HepG2 (cell line): ENCODE results near the gene WDR54. TPM values are rescaled to one million over a fixed set of nuclear protein-coding genes. Genes with fewer than 3 reads are reported as not detected.

ENCODE experiments used
- ATM ChIP-seq: fragments of 450-650 bp; IDR thresholded peaks from 2 replicates; pipeline ENCODE4 v1.7.1; 2017; ENCODE audit warnings: mild to moderate bottlenecking, borderline replicate concordance
- CHCHD3 ChIP-seq: sonication (generic); formaldehyde crosslinking; IDR thresholded peaks from 2 replicates; pipeline ENCODE4 v1.8.0; 2022; ENCODE audit warnings: mild to moderate bottlenecking, missing genetic modification reagents, moderate library complexity
- DNMT3B ChIP-seq: conservative IDR thresholded peaks from 2 replicates; pipeline ENCODE4 v1.6.1; 2016; ENCODE audit warnings: missing biosample characterization, control low read depth
- FLYWCH1 ChIP-seq: sonication (generic); formaldehyde crosslinking; IDR thresholded peaks from 2 replicates; pipeline ENCODE4 v1.8.1; 2023; ENCODE audit warnings: mild to moderate bottlenecking, missing genetic modification reagents
- ISX ChIP-seq: sonication (generic); formaldehyde crosslinking; conservative IDR thresholded peaks from 2 replicates; pipeline ENCODE4 v1.5.0; 2020; ENCODE audit warnings: missing genetic modification reagents
- TMF1 ChIP-seq: sonication (generic); formaldehyde crosslinking; IDR thresholded peaks from 2 replicates; pipeline ENCODE4 v1.8.1; 2022; ENCODE audit warnings: low read depth, missing genetic modification reagents
- U2AF2 ChIP-seq: fragments of 200-400 bp; formaldehyde crosslinking; IDR thresholded peaks from 2 replicates; pipeline ENCODE4 v1.6.1; 2017; ENCODE audit warnings: low read depth, mild to moderate bottlenecking, low read length
- ZBTB42 ChIP-seq: sonication (generic); formaldehyde crosslinking; IDR thresholded peaks from 2 replicates; pipeline ENCODE4 v1.5.0; 2020; ENCODE audit warnings: mild to moderate bottlenecking, missing genetic modification reagents
- ZNF781 ChIP-seq: sonication (generic); formaldehyde crosslinking; IDR thresholded peaks from 2 replicates; pipeline ENCODE4 v1.5.1; 2020; ENCODE audit warnings: borderline replicate concordance, mild to moderate bottlenecking, missing genetic modification reagents; ENCODE audit errors: not compliant biosample characterization
- polyA plus RNA-seq, 8 experiments: library from polyadenylated mRNA; depleted of rRNA in 3 of 8; stranded (reverse) in 7 of 8; unstranded in 1 of 8; fragments of >200 nt; fragmentation: Illumina TruSeq in 4 of 8; extraction: Trizol in 4 of 8; gene quantifications; 2 replicates each; pipeline versions ENCODE4 v1.2.1 to v1.2.3, GENCODE V29; 2011 to 2016; ENCODE audit warnings: low read depth in 4 of 8, missing spikeins in 1 of 8, mixed read lengths in 1 of 8; ENCODE audit not compliant: insufficient read depth in 1 of 8
- total RNA-seq, 5 experiments: library from RNA; depleted of rRNA; stranded (reverse); fragments of >200 nt; fragmentation: Illumina TruSeq; extraction: Trizol; gene quantifications; 2 replicates each; pipeline ENCODE4 v1.2.3, GENCODE V29; 2016; ENCODE audit warnings: low read depth in 1 of 5
- TF ChIP-seq, protein P1 (sequence below): sonication (generic); formaldehyde crosslinking; IDR thresholded peaks from 2 replicates; pipeline ENCODE4 v1.4.0; 2020; ENCODE audit warnings: missing genetic modification reagents
- TF ChIP-seq, protein P2 (sequence below): sonication (generic); formaldehyde crosslinking; IDR thresholded peaks from 2 replicates; pipeline ENCODE4 v1.4.0; 2020; ENCODE audit warnings: missing genetic modification reagents
- TF ChIP-seq, protein P3 (sequence below): sonication (generic); formaldehyde crosslinking; IDR thresholded peaks from 2 replicates; pipeline ENCODE4 v1.5.1; 2020; ENCODE audit warnings: mild to moderate bottlenecking, missing genetic modification reagents, moderate library complexity
- TF ChIP-seq, protein P4 (sequence below): sonication (generic); formaldehyde crosslinking; IDR thresholded peaks from 2 replicates; pipeline ENCODE4 v1.8.1; 2023; ENCODE audit warnings: mild to moderate bottlenecking, inconsistent platforms, moderate library complexity, missing genetic modification reagents, borderline replicate concordance

Gene WDR54
- total and polyA plus RNA-seq, 2 of the 13 experiments (the other 11 are each of a cell fraction or from before 2014, with no cell fraction given): 2.0 to 17.3 TPM

DNA sequence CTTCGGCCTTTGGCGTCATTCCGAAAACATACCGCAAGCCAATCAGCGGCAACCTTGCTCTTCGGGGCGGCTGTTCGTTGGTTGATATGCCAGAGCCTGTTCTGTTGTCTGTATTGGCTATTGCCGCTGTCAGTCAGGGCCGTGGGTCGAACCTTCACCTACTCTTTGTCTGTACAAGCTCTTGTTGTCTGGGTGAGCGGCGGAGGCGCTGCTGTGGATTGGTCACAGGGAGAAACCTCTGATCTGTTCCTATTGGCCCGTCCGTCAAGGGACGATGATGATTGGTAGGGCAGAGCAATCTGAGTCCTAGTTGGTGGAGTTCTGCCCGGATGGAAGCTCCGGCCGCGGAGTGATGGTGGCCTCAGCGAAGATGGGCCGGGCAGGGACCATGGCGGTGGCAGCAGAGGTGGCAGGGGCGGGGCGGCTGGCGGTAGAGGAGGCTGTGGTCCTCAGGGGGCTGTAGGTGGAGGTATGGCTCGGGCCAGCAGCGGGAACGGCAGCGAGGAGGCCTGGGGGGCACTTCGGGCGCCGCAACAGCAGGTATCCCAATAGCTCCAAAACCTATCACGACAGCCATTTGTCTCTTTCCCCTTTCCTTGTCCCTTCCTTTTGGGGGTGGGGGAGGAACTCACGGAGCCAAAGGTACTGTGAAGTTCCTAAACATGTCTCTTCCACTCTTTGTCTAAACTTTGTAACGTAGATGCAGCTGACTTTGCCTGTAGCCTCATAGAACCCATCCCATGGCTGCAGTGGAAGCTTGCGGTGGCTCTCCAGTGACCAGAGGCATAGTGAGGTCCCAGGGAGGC lies 36.8 kb downstream of the WDR54 start, which contains the start of gene WBP1 (continued):
- no peak for TF ChIP-seq ISX (CRISPR knock-in tag)
- TF ChIP-seq, protein P1, sequence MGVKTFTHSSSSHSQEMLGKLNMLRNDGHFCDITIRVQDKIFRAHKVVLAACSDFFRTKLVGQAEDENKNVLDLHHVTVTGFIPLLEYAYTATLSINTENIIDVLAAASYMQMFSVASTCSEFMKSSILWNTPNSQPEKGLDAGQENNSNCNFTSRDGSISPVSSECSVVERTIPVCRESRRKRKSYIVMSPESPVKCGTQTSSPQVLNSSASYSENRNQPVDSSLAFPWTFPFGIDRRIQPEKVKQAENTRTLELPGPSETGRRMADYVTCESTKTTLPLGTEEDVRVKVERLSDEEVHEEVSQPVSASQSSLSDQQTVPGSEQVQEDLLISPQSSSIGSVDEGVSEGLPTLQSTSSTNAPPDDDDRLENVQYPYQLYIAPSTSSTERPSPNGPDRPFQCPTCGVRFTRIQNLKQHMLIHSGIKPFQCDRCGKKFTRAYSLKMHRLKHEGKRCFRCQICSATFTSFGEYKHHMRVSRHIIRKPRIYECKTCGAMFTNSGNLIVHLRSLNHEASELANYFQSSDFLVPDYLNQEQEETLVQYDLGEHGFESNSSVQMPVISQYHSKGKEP (CRISPR knock-in tag): no peak
- TF ChIP-seq, protein P2, sequence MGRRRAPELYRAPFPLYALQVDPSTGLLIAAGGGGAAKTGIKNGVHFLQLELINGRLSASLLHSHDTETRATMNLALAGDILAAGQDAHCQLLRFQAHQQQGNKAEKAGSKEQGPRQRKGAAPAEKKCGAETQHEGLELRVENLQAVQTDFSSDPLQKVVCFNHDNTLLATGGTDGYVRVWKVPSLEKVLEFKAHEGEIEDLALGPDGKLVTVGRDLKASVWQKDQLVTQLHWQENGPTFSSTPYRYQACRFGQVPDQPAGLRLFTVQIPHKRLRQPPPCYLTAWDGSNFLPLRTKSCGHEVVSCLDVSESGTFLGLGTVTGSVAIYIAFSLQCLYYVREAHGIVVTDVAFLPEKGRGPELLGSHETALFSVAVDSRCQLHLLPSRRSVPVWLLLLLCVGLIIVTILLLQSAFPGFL (CRISPR knock-in tag): no peak
- no peak for TF ChIP-seq DNMT3B (CRISPR knock-in tag)
- TF ChIP-seq, protein P3, sequence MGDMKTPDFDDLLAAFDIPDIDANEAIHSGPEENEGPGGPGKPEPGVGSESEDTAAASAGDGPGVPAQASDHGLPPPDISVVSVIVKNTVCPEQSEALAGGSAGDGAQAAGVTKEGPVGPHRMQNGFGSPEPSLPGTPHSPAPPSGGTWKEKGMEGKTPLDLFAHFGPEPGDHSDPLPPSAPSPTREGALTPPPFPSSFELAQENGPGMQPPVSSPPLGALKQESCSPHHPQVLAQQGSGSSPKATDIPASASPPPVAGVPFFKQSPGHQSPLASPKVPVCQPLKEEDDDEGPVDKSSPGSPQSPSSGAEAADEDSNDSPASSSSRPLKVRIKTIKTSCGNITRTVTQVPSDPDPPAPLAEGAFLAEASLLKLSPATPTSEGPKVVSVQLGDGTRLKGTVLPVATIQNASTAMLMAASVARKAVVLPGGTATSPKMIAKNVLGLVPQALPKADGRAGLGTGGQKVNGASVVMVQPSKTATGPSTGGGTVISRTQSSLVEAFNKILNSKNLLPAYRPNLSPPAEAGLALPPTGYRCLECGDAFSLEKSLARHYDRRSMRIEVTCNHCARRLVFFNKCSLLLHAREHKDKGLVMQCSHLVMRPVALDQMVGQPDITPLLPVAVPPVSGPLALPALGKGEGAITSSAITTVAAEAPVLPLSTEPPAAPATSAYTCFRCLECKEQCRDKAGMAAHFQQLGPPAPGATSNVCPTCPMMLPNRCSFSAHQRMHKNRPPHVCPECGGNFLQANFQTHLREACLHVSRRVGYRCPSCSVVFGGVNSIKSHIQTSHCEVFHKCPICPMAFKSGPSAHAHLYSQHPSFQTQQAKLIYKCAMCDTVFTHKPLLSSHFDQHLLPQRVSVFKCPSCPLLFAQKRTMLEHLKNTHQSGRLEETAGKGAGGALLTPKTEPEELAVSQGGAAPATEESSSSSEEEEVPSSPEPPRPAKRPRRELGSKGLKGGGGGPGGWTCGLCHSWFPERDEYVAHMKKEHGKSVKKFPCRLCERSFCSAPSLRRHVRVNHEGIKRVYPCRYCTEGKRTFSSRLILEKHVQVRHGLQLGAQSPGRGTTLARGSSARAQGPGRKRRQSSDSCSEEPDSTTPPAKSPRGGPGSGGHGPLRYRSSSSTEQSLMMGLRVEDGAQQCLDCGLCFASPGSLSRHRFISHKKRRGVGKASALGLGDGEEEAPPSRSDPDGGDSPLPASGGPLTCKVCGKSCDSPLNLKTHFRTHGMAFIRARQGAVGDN (CRISPR knock-in tag): peak; percentile 46
- peak; percentile 33; the same call in 1 of the 2 replicates for TF ChIP-seq TMF1 (CRISPR knock-in tag)
- TF ChIP-seq ZNF781 (CRISPR knock-in tag): no peak
- TF ChIP-seq ATM: no peak
- TF ChIP-seq ZBTB42 (CRISPR knock-in tag): no peak
- TF ChIP-seq, protein P4, sequence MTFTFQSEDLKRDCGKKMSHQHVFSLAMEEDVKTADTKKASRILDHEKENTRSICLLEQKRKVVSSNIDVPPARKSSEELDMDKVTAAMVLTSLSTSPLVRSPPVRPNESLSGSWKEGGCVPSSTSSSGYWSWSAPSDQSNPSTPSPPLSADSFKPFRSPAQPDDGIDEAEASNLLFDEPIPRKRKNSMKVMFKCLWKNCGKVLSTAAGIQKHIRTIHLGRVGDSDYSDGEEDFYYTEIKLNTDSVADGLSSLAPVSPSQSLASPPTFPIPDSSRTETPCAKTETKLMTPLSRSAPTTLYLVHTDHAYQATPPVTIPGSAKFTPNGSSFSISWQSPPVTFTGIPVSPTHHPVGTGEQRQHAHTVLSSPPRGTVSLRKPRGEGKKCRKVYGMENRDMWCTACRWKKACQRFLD (CRISPR knock-in tag): no peak
- no peak for TF ChIP-seq CHCHD3 (CRISPR knock-in tag)
- no peak for TF ChIP-seq FLYWCH1 (CRISPR knock-in tag)
- TF ChIP-seq U2AF2: no peak
